Adipose tissue (tissue), 3 donors: ENCODE results near the gene FANCE. TPM values are rescaled to one million over a fixed set of nuclear protein-coding genes. Genes with fewer than 3 reads are reported as not detected.

Experiments
- H3K27ac ChIP-seq: one replicate; pipeline ENCODE4 v1.5.1; 2013; ENCODE audit warnings: low read depth, low read length
- WGBS, 3 donors: extraction: QIAGEN DNeasy Blood & Tissue Kit; methylation state at CpG; one replicate each; pipeline ENCODE4 v1.1.7; 2013; 5-methylcytosine and 5-hydroxymethylcytosine counted together
- polyA plus RNA-seq, 3 donors: library from polyadenylated mRNA; stranded (reverse); fragments of 200-250 nt; gene quantifications; one replicate each; pipeline ENCODE4 v1.2.3, GENCODE V29; 2013
- donor health status: healthy with polysubstance abuse.
- donor health status: Bipolar disorder and iron deficiency.
- donor health status: healthy.

FANCE gene
- polyA plus RNA-seq, 3 donors, result 2.9 to 4.3 (median 4.2) TPM

DNA sequence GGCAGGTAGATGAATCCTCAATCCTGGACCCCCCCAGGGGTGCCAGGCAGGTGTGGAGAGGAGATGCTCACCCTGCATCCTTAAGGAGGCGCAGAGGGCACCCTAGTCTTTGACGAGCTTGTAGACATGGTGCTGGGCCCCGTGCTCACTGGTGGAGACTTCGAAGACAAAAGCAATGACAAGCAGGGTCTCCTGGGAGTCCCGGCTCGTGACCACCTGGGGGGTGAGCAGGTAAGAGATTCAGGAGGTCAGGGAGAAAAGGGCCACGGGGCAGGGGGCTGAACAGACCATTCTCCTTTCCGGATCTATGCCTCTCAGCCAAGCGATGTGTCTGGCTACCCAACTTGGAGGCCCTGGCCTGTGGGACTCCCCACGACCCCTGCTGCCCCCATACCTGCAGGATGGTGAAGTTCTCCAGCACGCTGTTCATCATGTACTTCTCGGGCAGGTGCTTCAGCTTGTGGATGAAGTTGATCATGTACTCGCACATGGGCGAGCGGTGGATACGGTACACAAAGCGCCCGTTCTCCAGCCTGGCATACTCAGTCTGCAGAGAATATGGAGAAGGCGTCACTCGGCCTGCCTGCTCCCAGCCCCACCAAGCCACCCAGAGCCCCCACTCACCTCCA lies 22.9 kb downstream of the FANCE start:
- WGBS, 3 donors, result 88 to 93% (median 92%) methylated on average over 20 of the region's 20 CpGs
- no peak overlapping the region for H3K27ac ChIP-seq

DNA sequence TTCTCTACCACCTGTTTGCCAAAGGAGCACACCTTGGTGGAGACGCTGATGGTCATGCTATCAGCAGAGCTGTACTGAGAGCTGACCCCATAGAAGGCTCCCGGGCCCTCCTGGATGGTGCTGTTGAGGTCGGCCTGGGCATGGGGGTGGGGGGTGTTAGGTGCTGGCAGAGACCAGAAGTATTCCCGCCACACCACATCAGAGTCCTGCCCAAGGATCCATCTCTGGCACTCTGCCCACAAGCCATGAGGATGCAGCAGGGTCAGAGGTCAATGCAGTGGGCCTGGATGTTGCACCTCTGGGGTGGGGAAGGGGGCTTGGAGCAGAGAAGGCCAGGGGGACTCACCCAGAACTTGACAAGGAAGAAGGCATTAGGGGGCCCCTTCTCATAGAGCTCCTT lies 23.4 kb downstream of the FANCE start:
- 65 to 86% (median 85%) methylated on average over 4 of the region's 4 CpGs for WGBS, 3 donors
- H3K27ac ChIP-seq, result no peak overlapping the region

DNA sequence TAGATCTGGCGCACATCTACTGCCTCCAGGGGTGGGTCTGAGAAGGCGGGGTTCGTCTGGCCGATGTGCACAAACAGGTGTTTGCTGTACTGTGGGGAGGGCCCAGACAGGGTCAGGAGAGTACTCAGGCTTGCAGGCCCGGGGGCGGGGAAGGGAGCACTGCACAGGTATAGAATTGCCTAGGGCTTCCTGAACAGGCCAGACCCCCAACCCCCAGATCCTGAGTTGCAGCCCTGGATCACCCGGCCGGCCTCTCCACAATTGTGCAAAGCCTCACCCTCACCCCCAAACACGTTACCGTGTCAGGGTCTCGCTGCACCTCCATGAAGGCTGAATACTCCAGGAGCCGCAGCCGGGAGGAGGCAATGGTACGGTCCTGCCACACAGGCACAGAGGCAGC lies 23.9 kb downstream of the FANCE start:
- 87 to 89% (median 88%) methylated on average over 14 of the region's 14 CpGs for WGBS, 3 donors
- no peak overlapping the region for H3K27ac ChIP-seq

DNA sequence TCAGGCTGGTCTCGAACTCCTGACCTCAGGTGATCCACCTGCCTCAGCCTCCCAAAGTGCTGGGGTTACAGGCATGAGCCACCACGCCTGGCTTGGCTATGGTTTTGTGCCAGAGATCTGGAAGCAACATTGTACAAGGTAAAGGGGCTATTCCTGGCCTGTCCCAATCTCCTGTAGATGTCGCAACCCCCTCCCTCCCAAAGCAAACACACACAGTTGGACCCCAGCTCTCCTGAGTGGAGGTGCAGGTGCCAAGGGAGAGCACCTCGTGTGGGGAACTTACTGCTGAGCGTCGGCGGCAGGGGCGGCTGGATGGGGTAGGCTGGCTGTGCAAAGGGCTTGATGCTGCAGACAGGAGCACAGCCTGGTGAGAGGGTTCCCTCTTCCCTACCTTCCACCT lies 24.9 kb downstream of the FANCE start:
- H3K27ac ChIP-seq, result no peak overlapping the region

DNA sequence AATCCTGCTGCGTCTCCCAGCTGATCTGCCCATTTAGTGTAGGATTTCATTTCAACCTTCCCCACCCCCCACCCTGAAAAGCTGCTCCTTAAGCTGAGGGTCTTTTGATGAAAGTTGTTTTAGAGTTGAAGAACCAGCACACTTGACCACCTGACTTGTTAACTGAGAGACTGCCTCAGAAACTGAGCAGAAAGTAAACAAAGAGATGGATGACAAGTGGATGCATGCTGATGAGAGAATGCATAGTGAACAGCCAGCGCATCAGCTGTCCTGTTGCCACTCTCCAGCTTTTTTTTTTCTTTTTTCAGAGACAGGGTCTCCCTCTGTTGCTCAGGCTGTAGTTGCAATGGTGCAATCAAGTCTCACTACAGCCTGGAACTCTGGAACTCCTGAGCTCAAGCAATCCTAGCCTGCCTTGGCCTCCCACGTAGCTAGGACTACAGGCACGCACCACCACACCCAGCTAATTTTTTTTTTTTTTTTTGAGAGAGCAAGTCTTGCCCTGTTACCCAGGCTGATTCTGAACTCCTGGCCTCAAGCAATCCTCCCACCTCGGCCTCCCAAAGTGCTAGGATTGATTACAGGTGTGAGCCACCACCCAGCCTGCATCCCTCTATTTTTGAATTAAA lies 25.5 kb downstream of the FANCE start:
- WGBS, 3 donors, result 91 to 95% (median 91%) methylated on average over 5 of the region's 5 CpGs

More for the DNA sequence above, 24.9 kb downstream of the FANCE start:
- 84 to 89% (median 87%) methylated on average over 8 of the region's 8 CpGs for WGBS, 3 donors

DNA sequence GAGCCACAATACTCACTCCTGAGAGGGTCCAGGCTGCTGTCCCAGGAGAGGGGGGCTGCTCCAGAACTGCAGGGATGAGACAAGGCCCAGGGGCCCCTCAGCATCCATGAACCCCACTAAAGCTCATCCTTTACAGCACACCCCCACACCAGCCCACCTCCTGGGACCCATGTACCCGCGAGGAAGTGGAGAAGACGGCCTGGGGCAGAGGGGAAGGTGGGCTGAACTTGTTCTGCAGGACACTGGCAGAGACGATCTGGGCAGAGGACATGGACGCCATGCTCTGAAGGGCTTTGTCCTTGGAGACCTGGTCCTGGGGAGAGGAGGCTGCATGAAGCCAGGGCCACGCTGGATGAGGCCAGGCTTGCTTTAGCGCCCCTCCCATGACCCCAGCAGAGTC lies 26.1 kb downstream of the FANCE start:
- H3K27ac ChIP-seq, result no peak overlapping the region
- WGBS, 3 donors, result 88 to 94% (median 91%) methylated on average over 7 of the region's 7 CpGs

More for the DNA sequence above, 25.5 kb downstream of the FANCE start:
- H3K27ac ChIP-seq, result no peak overlapping the region

DNA sequence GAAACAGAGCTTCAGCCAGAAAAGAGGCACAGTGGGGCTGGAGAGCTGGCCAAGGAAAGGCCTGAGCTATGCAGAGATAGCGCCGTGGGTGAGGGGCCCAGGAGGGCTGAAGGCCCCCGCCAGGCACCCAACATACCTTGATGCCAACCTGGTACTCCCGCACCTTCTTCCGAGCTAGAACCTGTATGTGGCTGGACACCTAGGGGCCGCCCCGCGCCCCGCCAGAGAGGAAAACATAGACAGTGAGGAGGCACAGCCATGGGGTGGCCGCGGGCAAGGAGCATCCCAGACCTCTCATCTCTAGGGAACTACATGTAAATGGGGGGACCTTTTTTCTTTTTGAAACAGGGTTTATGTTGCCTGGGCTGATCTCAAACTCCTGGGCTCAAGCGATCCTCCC lies 28.0 kb downstream of the FANCE start:
- no peak overlapping the region for H3K27ac ChIP-seq
- 94 to 96% (median 95%) methylated on average over 12 of the region's 12 CpGs for WGBS, 3 donors

DNA sequence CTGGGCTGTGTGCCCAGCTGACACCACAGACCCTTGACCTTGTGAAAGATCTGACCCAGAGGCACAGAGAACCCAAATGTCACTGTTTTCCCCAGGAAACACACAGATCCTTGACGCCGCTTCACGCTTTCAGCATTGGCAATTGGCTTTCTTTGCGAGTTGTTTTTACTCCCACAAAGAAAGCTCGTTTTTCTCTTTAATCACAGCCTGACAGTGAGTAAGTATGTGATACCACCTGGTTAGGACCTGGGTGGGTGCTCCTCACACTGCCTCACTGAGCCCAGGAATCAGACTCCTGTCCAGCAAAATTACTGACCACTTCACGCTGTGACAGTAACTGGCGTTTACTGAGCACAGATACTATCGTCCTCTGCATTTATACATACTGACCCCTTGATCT lies 29.1 kb downstream of the FANCE start:
- H3K27ac ChIP-seq, result no peak overlapping the region
- WGBS, 3 donors, result 79 to 86% (median 81%) methylated on average over 8 of the region's 8 CpGs

DNA sequence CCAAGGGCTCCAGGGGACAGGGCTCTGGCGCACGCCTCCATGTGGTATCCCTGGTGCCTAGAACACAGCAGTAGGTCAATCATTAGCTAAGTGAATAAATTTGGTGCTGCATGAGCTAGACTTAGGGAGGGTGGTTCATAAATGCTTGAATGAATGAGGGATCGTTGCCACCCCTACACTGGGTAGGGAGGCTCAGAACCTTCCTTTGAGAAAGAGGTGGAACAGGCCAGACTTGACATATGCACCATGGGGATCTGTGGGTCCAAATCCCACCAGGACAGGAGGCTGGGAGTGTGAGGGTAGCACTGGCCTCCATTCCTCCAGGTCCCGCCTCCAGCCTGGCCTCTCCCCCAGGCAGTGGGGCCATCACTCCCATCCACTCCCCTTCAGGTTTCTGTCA lies 30.9 kb downstream of the FANCE start:
- WGBS, 3 donors, result 97 to 99% (median 98%) methylated on average over 4 of the region's 4 CpGs
- no peak overlapping the region for H3K27ac ChIP-seq

DNA sequence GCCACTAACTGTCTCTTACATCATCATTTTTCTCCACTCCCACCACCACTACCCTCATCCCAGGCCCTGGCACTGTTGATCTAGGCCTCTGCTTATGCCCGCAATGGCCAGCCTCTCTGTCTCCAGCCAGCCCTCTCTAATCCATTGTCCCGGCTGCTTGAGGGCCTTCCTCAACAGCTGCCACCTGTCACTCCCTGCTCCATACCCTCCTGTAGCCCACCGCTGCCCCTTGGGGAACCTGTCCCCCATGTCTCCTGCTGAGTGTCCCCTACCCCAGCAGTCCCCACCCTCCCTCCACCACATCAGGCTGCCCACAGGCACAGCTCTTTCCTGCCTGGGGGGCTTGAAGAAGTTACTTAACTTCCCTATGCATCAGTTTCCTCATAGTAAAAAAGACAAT lies 31.4 kb downstream of the FANCE start:
- WGBS, 3 donors, result 63 to 96% (median 75%) methylated on average over 3 of the region's 3 CpGs
- H3K27ac ChIP-seq, result no peak overlapping the region

DNA sequence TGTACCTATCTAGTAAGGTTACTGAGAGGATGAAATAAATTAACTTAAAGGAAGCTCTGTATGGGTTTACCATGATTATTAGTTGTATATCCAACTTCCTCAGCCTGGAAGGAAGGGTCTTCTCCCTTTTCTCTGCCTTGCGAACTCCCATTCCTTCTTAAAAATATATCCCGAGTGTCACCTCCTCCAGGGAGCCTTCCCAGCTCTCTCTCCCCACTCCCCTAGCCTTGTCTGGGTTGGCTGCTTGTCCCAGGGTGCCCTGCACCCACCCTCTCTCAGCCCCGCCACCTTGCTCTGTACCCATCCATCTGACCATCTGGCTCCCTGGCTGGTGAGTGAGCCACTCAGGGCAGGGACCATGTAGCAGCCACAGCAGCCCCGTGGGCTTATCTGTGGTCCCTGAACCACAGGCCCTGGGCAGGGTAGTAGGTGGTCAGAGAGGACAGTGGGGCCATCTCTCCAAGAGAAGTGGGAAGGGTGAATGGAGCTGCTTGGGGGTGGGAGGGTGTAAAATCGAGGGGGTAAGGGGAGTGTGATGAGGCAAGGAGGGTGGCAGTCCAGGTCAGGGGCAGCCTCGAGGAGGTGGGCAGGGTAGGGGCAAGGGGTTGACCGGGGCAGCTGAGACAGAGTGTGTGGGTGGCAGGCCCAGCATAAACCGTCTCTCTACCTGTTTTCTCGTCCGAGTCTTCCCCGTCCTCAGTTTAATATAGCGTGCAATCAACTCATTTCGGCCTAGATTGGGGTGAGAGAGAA lies 31.9 kb downstream of the FANCE start:
- 85 to 94% (median 85%) methylated on average over 13 of the region's 13 CpGs for WGBS, 3 donors
- no peak overlapping the region for H3K27ac ChIP-seq

DNA sequence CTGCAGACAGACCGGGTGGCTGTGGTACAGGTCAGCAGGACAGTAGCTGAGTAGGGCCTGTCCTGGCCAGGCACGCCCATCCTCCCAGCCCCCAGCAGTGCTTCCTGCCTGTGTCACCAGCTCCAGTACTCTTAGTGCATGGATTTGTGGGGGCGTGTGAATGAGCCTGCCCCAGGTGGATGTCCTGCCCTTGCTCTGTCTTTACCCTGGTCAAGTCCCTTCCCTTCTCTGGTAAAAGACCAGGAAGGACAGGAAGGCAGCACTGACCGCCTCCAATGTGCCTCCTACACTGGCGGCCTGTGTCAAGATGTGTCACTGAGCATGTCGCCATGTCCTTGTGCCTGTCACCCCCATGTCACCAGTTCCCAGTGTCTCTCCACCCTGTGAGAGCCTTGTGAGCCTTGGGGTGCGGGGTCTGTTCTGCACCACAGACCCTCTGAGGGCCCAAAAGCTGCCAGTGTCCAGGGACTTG lies 32.8 kb downstream of the FANCE start:
- no peak overlapping the region for H3K27ac ChIP-seq
- WGBS, 3 donors, result 78 to 98% (median 82%) methylated on average over 7 of the region's 7 CpGs

DNA sequence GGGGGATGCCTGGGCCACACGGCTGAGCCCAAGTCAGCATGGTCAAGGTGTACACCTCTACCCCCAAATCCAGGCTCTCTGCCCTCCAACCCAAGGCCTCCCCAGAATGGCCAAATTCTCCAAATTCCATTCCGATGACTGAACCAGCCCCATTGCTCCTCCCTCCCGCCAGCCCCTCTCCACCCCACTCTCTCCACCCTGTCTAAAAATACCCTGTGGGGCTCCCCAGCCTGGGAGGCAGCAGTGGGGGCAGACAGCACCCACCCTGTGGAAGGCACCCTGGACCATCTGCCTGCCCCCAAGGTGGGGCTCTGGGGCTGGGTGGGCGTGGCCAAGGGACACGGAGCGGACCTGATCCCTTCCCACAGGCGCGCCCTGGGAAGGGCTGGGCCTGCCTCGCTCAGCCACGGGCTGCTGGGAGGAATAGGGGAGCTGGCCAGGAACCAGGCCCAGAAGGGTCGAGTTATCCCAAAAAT lies 33.3 kb downstream of the FANCE start:
- no peak overlapping the region for H3K27ac ChIP-seq
- WGBS, 3 donors, result 56 to 77% (median 59%) methylated on average over 6 to 11 of the region's 11 CpGs

DNA sequence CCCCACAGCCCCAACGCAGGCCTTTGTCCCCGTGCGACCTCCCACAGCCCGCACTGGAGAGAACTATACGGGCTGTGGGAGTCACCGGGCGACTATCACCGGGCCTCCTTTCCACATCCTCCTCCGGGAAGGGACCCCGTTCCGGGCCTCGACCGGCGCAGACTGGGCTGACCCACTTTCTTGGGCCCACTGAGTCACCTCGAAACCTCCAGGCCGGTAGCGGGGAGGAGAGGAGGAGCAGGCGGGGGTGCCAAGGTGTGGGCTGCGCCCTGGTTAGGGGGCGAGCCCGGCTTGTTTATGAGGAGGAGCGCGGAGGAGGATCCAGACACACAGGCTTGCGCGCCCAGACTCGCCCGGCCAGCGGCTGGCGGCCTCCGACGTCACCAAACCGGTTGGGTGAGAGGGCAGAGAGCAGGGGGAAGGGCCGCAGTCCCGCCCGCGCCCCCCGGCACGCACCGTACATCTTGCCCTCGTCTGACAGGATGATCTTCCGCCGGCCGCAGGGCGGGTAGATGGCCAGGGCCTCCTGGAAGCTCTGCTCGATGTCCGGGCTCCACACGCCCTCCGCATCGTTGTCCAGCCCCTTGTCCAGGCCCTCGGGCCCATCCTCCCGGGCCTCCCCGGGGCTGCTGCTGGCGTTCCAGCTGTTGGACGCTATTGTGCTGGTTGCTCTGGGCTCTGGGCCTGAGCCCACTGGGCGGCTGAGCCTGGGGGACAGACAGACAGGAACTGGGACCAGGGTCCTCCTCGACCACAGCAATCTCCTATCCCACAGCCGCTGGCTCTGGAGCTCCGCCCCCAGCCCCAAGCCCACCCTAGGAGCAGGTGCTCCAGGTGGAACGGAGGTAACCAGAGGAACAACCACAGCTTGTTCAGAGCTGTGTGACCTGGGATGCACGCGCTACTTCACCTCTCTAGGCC lies 34.1 kb downstream of the FANCE start:
- 43 to 57% (median 55%) methylated on average over 49 to 61 of the region's 61 CpGs for WGBS, 3 donors

DNA sequence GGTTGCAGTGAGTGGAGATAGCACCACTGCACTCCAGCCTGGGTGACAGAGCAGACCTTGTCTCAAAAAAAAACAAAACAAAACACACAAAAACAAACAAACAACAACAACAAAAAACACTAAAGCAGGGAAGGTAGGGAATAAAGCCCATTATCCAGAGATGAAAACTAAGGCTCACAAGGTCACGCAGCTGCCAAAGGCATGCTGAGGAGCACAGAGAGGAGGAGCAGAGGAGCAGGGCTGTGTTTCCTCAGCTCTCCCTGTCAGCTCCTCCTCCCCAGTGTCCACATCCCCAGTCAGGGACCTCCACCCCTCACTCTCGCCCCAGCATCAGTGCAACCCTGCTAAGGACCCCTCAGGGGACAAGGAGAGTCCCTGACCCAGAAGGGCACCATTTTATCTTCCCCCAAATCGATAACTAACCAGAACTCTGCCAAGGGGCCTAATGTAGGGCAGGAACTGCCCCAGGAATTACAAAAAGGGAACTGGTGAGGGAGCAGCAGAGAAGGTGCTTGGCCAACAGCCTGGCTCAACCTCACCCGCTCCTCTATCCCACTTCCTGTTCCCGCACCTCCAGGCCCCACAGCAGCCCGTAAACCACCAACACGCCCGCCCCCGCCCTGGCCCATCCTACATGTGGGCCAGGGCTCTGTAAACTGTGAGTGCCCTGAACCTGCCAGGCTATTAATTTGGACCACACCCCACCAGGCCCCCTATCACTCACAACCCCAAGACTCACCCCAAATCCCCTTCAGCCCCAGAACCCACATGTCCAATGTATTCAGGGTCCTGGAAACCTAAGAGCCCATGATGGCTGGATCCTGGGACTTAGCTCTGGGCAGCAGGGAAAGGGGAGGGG lies 35.7 kb downstream of the FANCE start:
- H3K27ac ChIP-seq, result no peak overlapping the region
- 34 to 54% (median 40%) methylated on average over 9 of the region's 9 CpGs for WGBS, 3 donors

More for the DNA sequence above, 34.1 kb downstream of the FANCE start:
- no peak overlapping the region for H3K27ac ChIP-seq

DNA sequence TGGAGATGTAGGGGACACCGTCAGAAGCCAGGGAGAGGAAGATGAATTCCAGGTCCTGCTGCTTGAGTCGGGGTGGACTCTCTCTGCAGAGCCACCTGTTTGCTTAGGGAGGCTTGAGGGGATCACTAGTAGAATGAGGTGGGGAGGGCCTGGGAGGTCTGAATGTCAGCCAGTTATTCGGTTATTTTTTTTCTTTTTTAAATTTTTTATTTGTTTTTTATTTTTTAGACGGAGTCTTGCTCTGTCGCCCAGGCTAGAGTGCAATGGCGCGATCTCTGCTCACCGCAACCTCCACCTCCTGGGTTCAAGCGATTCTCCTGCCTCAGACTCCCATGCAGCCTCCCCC lies 36.4 kb downstream of the FANCE start:
- WGBS, 3 donors, result 69 to 77% (median 75%) methylated on average over 9 of the region's 9 CpGs

DNA sequence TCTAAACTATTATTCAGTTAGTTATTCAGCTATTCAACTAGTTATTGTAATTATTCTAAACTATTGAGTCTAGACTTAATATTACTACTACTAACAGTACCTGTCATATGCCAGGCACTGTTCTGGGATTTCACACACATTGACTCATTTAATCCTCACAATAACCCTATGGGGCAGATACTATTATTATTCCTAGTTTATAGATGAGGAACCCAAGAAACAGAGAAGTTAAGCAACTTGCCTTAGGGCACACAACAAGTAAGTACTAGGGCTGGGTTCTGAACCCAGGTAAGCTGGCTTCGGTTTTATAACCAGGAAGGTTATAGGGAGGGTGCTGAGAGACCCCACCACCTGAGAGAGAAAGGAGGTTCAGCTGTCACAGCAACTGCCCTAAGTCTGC lies 36.9 kb downstream of the FANCE start:
- 83 to 95% (median 89%) methylated on average over 1 of the region's 1 CpG for WGBS, 3 donors
- no peak overlapping the region for H3K27ac ChIP-seq

More for the DNA sequence above, 36.4 kb downstream of the FANCE start:
- no peak overlapping the region for H3K27ac ChIP-seq
